Liver (tissue), 9 donors: ENCODE measurements around the gene SCN8A. TPM values are rescaled to one million over a fixed set of nuclear protein-coding genes. Genes with fewer than 3 reads are reported as not detected.

Experiments used
- DNase-seq: peaks from one replicate; pipeline ENCODE4 v3.0.0-alpha.2; 2017; ENCODE audit warnings: low spot score
- H3K27ac ChIP-seq, 2 donors: one replicate each; pipeline ENCODE4 v1.7.0; 2013; ENCODE audit warnings: inconsistent platforms in 2 of 2, low read length in 2 of 2, control low read depth in 1 of 2, low read depth in 1 of 2, mild to moderate bottlenecking in 1 of 2
- H3K27me3 ChIP-seq, 4 donors: one replicate each; pipeline versions ENCODE4 v1.6.1 to v1.7.0; 2013; ENCODE audit warnings: low read length in 3 of 4, inconsistent platforms in 1 of 4, mild to moderate bottlenecking in 1 of 4, moderate library complexity in 1 of 4; ENCODE audit not compliant: control insufficient read depth in 4 of 4, insufficient read depth in 4 of 4
- H3K36me3 ChIP-seq, 4 donors: one replicate each; pipeline versions ENCODE4 v1.6.1 to v1.7.0; 2013; ENCODE audit warnings: low read length in 3 of 4, mild to moderate bottlenecking in 3 of 4, low read depth in 1 of 4, moderate library complexity in 1 of 4; ENCODE audit not compliant: control insufficient read depth in 4 of 4, insufficient read depth in 3 of 4
- H3K4me1 ChIP-seq, 4 donors: one replicate each; pipeline versions ENCODE4 v1.6.1 to v1.7.0; 2013; ENCODE audit warnings: low read length in 3 of 4, mild to moderate bottlenecking in 3 of 4, moderate library complexity in 1 of 4; ENCODE audit not compliant: control insufficient read depth in 4 of 4, insufficient read depth in 4 of 4
- H3K4me3 ChIP-seq, 3 donors: one replicate each; pipeline versions ENCODE4 v1.6.1 to v1.7.0; 2013; ENCODE audit warnings: low read length in 3 of 3, control low read depth in 1 of 3, low read depth in 1 of 3, mild to moderate bottlenecking in 1 of 3
- H3K9ac ChIP-seq, 2 donors: one replicate each; pipeline ENCODE4 v1.7.0; 2013; ENCODE audit warnings: low read length in 2 of 2, mild to moderate bottlenecking in 2 of 2, moderate library complexity in 2 of 2, control low read depth in 1 of 2, low read depth in 1 of 2
- H3K9me3 ChIP-seq, 4 donors: one replicate each; pipeline versions ENCODE4 v1.6.1 to v1.7.0; 2013; ENCODE audit warnings: low read length in 3 of 4; ENCODE audit not compliant: control insufficient read depth in 4 of 4
- ATF3 ChIP-seq: IDR thresholded peaks from 2 replicates; pipeline ENCODE4 v1.6.1; 2016; ENCODE audit warnings: antibody characterized with exemption
- CTCF ChIP-seq: fragments of 150-350 bp; IDR thresholded peaks from 2 replicates; pipeline ENCODE4 v1.5.1; 2017; ENCODE audit warnings: improper control_type of control experiment, low read depth, low read length; ENCODE audit not compliant: missing input control
- EGR1 ChIP-seq, 2 donors: IDR thresholded peaks; 2 replicates each; pipeline ENCODE4 v1.6.1; 2016 to 2018; ENCODE audit warnings: antibody characterized with exemption in 2 of 2, low read depth in 2 of 2
- FOXA1 ChIP-seq: IDR thresholded peaks from 2 replicates; pipeline ENCODE4 v1.6.1; 2016; ENCODE audit warnings: antibody characterized with exemption
- FOXA2 ChIP-seq: IDR thresholded peaks from 2 replicates; pipeline ENCODE4 v1.6.1; 2016; ENCODE audit warnings: antibody characterized with exemption
- HNF4A ChIP-seq, 2 donors: conservative IDR thresholded peaks; 2 replicates each; pipeline ENCODE4 v1.6.1; 2016; ENCODE audit warnings: antibody characterized with exemption in 2 of 2, mild to moderate bottlenecking in 2 of 2
- HNF4G ChIP-seq: IDR thresholded peaks from 2 replicates; pipeline ENCODE4 v1.6.1; 2016; ENCODE audit warnings: antibody characterized with exemption
- MAX ChIP-seq: IDR thresholded peaks from 2 replicates; pipeline ENCODE4 v1.6.1; 2016; ENCODE audit warnings: antibody characterized with exemption
- RAD21 ChIP-seq, 2 donors: IDR thresholded peaks; 2 replicates each; pipeline ENCODE4 v1.6.1; 2016; ENCODE audit warnings: antibody characterized with exemption in 2 of 2, mild to moderate bottlenecking in 2 of 2
- REST ChIP-seq: IDR thresholded peaks from 2 replicates; pipeline ENCODE4 v1.6.1; 2016; ENCODE audit warnings: antibody characterized with exemption, mild to moderate bottlenecking
- SP1 ChIP-seq: IDR thresholded peaks from 2 replicates; pipeline ENCODE4 v1.6.1; 2018; ENCODE audit warnings: antibody characterized with exemption, mild to moderate bottlenecking
- YY1 ChIP-seq: IDR thresholded peaks from 2 replicates; pipeline ENCODE4 v1.6.1; 2016; ENCODE audit warnings: antibody characterized with exemption, mild to moderate bottlenecking
- ZBTB33 ChIP-seq: IDR thresholded peaks from 2 replicates; pipeline ENCODE4 v1.6.1; 2016; ENCODE audit warnings: antibody characterized with exemption
- WGBS: extraction: QIAGEN DNeasy Blood & Tissue Kit; methylation state at CpG from one replicate; pipeline ENCODE4 v1.1.7; 2013; 5-methylcytosine and 5-hydroxymethylcytosine counted together
- polyA plus RNA-seq, 2 donors: library from polyadenylated mRNA; stranded (reverse) in 1 of 2; unstranded in 1 of 2; fragments of 200-250 nt in 1 of 2; fragments of >200 nt in 1 of 2; fragmentation: Nextera tagmentation in 1 of 2; extraction: Ambion mirVana in 1 of 2; gene quantifications; one replicate each; pipeline versions ENCODE4 v1.2.1 to v1.2.3, GENCODE V29; 2013 to 2015
- total RNA-seq, 2 donors: library from RNA; depleted of rRNA; stranded (reverse); fragments of >200 nt; gene quantifications; one replicate each; pipeline ENCODE4 v1.2.3, GENCODE V29; 2014
- donor health status: healthy.
- donor health status: healthy.
- donor health status: healthy.
- donor health status: healthy.
- donor health status: healthy.

Gene SCN8A
- total and polyA plus RNA-seq, 4 donors, result 0.84 to 12.7 (median 3.8) TPM

GRCh38 chr12:51632623-51633022, 41.6 kb downstream of the SCN8A start (continued):
- TF ChIP-seq ZBTB33 (no peak), FOXA2 (no peak)

- no peak for DNase-seq
- TF ChIP-seq FOXA2 (no peak), EGR1 (IDR thresholded peaks at IDR 0.05; ENCODE audit: low read depth in 2 of 2) (no peak), ATF3 (no peak)
- Histone ChIP-seq H3K27me3 (no peaks in the 10 kb centered on the region), H3K27ac (no peak overlapping the region), H3K36me3 (no peaks in the 10 kb centered on the region), H3K9ac (no peak overlapping the region), H3K4me3 (no peak overlapping the region), H3K9me3 (peaks cover 0 to 3% (median 0%) of the 10 kb centered on the region in 4 donors), H3K4me1 (peaks cover 2 to 6% (median 5%) of the 10 kb centered on the region in 4 donors)
- WGBS, result 93% methylated on average over 1 of the region's 1 CpG
These were observed 44.3 kb downstream of the SCN8A start for GRCh38 chr12:51635346-51635745.

- no peak for TF ChIP-seq EGR1 (IDR thresholded peaks at IDR 0.05; ENCODE audit: low read depth in 2 of 2)
- no peak for TF ChIP-seq HNF4G
- TF ChIP-seq SP1, result no peak
- TF ChIP-seq FOXA1, result no peak
- TF ChIP-seq FOXA2, result no peak
- no peak for TF ChIP-seq ZBTB33
- TF ChIP-seq YY1, result no peak
- TF ChIP-seq RAD21 (IDR thresholded peaks at IDR 0.05), result no peak
- TF ChIP-seq HNF4A (conservative IDR thresholded peaks at IDR 0.05), result no peak
- TF ChIP-seq REST, result no peak
- TF ChIP-seq MAX, result no peak
- no peak for TF ChIP-seq CTCF
- 65% methylated on average over 3 of the region's 3 CpGs for WGBS
These were observed 45.5 kb downstream of the SCN8A start for GRCh38 chr12:51636581-51636980.

More at GRCh38 chr12:51636581-51636980, 45.5 kb downstream of the SCN8A start:
- H3K27me3 ChIP-seq, result no peaks in the 10 kb centered on the region
- no peak overlapping the region for H3K4me3 ChIP-seq
- H3K9ac ChIP-seq, result no peak overlapping the region
- DNase-seq, result no peak
- peaks cover 0 to 3% (median 0%) of the 10 kb centered on the region in 4 donors for H3K9me3 ChIP-seq
- H3K27ac ChIP-seq, result no peak overlapping the region
- no peaks in the 10 kb centered on the region for H3K36me3 ChIP-seq
- peaks cover 0 to 2% (median 0%) of the 10 kb centered on the region in 4 donors for H3K4me1 ChIP-seq
